ENCODE data around the gene TDO2.

Gene TDO2

DNA sequence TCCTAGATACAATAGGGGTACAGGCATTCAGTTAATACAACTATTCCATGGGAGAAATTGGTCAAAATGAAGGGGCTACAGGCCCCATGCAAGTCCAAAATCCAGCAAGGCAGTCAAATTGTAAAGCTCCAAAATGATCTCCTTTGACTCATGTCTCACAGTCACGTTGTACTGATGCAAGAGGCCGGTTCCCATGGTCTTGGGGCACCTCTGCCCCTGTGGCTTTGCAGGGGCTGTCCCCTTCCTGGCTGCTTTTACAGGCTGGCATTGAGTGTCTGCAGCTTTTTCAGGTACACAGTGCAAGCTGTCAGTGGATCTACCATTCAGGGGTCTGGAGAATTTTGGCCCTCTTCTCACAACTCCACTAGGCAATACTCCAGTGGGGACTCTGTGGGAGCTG lies 24.9 kb upstream of the TDO2 start:
- DNase-seq (ENCODE audit: low read depth) = no peak
- H3K4me3 ChIP-seq (ENCODE audit: control insufficient read depth, low read depth, low read length) = no peak overlapping the region
- TF ChIP-seq, protein P1, sequence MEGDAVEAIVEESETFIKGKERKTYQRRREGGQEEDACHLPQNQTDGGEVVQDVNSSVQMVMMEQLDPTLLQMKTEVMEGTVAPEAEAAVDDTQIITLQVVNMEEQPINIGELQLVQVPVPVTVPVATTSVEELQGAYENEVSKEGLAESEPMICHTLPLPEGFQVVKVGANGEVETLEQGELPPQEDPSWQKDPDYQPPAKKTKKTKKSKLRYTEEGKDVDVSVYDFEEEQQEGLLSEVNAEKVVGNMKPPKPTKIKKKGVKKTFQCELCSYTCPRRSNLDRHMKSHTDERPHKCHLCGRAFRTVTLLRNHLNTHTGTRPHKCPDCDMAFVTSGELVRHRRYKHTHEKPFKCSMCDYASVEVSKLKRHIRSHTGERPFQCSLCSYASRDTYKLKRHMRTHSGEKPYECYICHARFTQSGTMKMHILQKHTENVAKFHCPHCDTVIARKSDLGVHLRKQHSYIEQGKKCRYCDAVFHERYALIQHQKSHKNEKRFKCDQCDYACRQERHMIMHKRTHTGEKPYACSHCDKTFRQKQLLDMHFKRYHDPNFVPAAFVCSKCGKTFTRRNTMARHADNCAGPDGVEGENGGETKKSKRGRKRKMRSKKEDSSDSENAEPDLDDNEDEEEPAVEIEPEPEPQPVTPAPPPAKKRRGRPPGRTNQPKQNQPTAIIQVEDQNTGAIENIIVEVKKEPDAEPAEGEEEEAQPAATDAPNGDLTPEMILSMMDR (conservative IDR thresholded peaks at IDR 0.05; ENCODE audit: control insufficient read depth, insufficient read depth, low read depth, low read length) = no peak

DNA sequence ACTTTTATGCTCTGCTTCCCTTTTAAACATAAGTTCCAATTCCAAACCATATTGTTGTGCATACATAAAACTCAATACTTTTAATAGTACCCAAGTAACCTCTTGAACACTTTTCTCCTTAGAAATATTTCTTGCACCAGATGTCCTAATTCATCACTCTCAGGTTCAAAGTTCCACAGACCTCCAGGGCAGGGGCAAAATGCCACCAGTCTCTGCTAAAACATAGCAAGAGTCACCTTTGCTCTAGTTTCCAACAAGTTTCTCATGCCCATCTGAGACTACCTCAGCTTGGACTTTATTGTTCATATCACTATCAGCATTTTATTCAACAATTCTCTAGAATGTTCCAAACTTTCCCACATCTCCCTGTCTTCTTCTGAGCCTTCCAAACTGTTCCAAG lies 23.7 kb upstream of the TDO2 start:
- TF ChIP-seq, protein P1 (conservative IDR thresholded peaks at IDR 0.05; ENCODE audit: control insufficient read depth, insufficient read depth, low read depth, low read length) = no peak
- no peak for DNase-seq (ENCODE audit: low read depth)
- H3K4me3 ChIP-seq (ENCODE audit: control insufficient read depth, low read depth, low read length) = no peak overlapping the region

DNA sequence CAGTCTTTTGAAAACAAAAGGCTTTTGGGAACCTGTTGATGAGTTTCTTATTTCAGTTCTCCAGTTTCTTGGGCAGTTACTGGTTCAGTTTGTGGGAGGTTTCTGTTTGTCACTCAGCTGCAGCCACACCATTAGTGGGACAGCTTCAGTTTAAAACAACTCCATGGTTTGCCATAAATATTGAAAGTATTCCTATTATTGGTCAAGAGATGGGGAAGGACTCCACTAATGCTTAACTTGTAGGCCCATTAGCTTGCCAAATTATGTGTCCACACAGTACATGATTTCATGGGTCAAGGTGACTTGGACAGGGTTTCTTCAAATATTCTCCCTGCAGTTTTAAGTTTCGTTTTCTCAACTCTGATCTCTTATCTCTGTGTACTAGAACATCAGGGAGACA lies 21.9 kb upstream of the TDO2 start:
- TF ChIP-seq, protein P1 (conservative IDR thresholded peaks at IDR 0.05; ENCODE audit: control insufficient read depth, insufficient read depth, low read depth, low read length) = no peak
- H3K4me3 ChIP-seq (ENCODE audit: control insufficient read depth, low read depth, low read length) = no peak overlapping the region
- no peak for DNase-seq (ENCODE audit: low read depth)

DNA sequence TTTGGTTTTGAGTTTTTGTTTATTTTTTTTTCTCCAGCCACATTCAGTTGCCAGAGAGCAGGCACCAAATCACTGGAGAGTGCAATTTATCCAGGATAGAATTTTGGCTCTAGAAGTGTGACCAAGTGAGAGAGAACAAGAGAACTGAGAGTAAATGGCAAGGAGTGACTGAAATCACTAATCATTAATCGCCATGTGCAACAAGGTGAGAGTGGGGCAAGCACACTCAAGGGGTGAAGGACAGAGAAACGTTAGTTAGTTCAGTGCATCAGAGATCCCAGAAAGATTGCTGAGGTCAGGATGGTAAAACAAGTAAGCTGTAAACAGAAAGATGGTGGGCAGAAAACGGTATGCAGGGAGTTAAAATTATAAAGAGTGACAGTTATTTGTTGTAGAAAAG lies 19.6 kb upstream of the TDO2 start:
- TF ChIP-seq, protein P1 (conservative IDR thresholded peaks at IDR 0.05; ENCODE audit: control insufficient read depth, insufficient read depth, low read depth, low read length) = no peak
- H3K4me3 ChIP-seq (ENCODE audit: control insufficient read depth, low read depth, low read length) = no peak overlapping the region
- DNase-seq (ENCODE audit: low read depth) = no peak

DNA sequence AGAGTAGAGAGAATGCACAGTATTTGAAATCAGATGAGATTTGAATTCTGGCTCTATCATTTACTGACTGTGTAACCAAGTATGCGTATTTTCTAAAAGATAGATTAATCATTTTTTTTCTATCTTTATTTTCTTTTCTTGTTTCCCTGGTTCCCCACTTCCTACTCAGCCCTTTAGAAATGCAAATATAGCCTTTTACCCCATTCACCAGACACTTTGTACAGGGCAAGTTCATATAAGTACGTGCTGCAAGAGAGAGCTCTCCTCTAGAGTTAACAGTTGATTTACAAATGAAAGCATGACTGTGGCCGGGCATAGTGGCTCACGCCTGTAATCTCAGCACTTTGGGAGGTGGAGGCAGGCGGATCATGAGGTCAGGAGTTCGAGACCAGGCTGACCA lies 17.8 kb upstream of the TDO2 start:
- no peak overlapping the region for H3K4me3 ChIP-seq (ENCODE audit: control insufficient read depth, low read depth, low read length)
- TF ChIP-seq, protein P1 (conservative IDR thresholded peaks at IDR 0.05; ENCODE audit: control insufficient read depth, insufficient read depth, low read depth, low read length) = no peak
- DNase-seq (ENCODE audit: low read depth) = no peak

DNA sequence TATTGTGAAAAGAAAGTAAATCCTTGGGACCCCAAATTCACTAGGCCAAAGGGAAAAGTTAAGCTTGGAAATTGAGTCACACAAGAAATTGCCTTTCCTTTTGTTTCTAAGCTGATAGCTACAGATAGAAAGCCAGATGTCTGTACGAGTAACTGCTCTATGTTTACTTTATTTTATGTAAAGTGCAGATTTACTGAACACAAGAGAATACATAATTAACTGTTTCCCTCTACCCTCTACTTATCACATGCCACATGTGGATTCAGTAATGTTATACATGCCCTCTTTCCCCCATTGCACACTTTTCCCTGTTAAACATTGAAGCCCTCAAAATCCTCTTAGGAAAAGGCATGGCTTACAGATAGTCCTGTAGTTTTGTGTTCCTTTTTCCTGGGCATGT lies 16.5 kb upstream of the TDO2 start:
- TF ChIP-seq, protein P1 (conservative IDR thresholded peaks at IDR 0.05; ENCODE audit: control insufficient read depth, insufficient read depth, low read depth, low read length) = no peak
- H3K4me3 ChIP-seq (ENCODE audit: control insufficient read depth, low read depth, low read length) = no peak overlapping the region
- DNase-seq (ENCODE audit: low read depth) = no peak

Data from fibroblast of mammary gland (primary cell).